Keratinocyte (primary cell): ENCODE results near the gene SLU7.

Source experiments
- CTCF ChIP-seq, 3 experiments: IDR thresholded peaks in 1 of 3; conservative IDR thresholded peaks in 1 of 3; optimal IDR thresholded peaks in 1 of 3; 2 replicates in 2 of 3; 3 replicates in 1 of 3; pipeline versions ENCODE3 to v1.5.1; 2011; ENCODE audit warnings: low read length in 3 of 3, mild to moderate bottlenecking in 3 of 3, moderate library complexity in 2 of 3, control low read depth in 1 of 3, inconsistent platforms in 1 of 3; ENCODE audit not compliant: insufficient read depth in 2 of 3; ENCODE audit errors: extremely low read depth in 1 of 3
- EZH2 ChIP-seq: IDR thresholded peaks from one replicate; pipeline ENCODE4 v1.6.1; 2012; ENCODE audit warnings: inconsistent platforms, mild to moderate bottlenecking, low read length, moderate library complexity

GRCh38 chr5:160432196-160432595 is 13.3 kb upstream of the SLU7 start:
- no peak for TF ChIP-seq CTCF (optimal IDR thresholded peaks at IDR 0.05 in 1 of 3, IDR thresholded peaks at IDR 0.05 in 1 of 3, conservative IDR thresholded peaks at IDR 0.05 in 1 of 3; ENCODE audit: extremely low read depth in 1 of 3, insufficient read depth in 2 of 3, low read length in 3 of 3)
- no peak for TF ChIP-seq EZH2
